Suppressor macrophage (primary cell): ENCODE results near the gene PSG4.
"Not testable (repeated sequence)": the region's sequence is repeated elsewhere in the genome, so short reads cannot be mapped to it uniquely, and the experiment has no call there.

ENCODE experiments used
- DNase-seq, 4 experiments: peaks; one replicate each; pipeline ENCODE4 v3.0.0-alpha.2; 2020 to 2022
- total RNA-seq, 17 experiments: gene quantifications; one replicate each; lab custom pipeline; 2026; ENCODE audit warnings: mixed read lengths in 6 of 17, inconsistent platforms in 3 of 17; lab: John Stamatoyannopoulos, UW

The PSG4 gene
- 0 to 3.2 (median 0) reads per million in 17 experiments for total RNA-seq

GRCh38 chr19:43205471-43206105, at the start of gene PSG4:
Gene PSG4, minus strand, starts transcription at chr19:43205638. Its CDS starts 102 bp downstream, at chr19:43205536.
- DNase-seq, result peak in 1 of 4 experiments; percentile 65

- DNase-seq, result not testable (repeated sequence)
These were observed 46.0 kb upstream of the PSG4 start for GRCh38 chr19:43251428-43251827.

GRCh38 chr19:43250296-43250695, 44.9 kb upstream of the PSG4 start:
- DNase-seq, result not testable (repeated sequence)

GRCh38 chr19:43248635-43249002, 43.2 kb upstream of the PSG4 start:
- DNase-seq, result not testable (repeated sequence)

GRCh38 chr19:43247243-43247880, 41.9 kb upstream of the PSG4 start:
- not testable (repeated sequence) for DNase-seq

GRCh38 chr19:43245848-43246247, 40.4 kb upstream of the PSG4 start:
- not testable (repeated sequence) for DNase-seq

- not testable (repeated sequence) for DNase-seq
These were observed 36.8 kb upstream of the PSG4 start for GRCh38 chr19:43242211-43242610.

- DNase-seq, result not testable (repeated sequence)
These were observed 32.8 kb upstream of the PSG4 start for GRCh38 chr19:43238213-43238612.

GRCh38 chr19:43235686-43236085, 30.2 kb upstream of the PSG4 start:
- DNase-seq, result not testable (repeated sequence)

- no peak for DNase-seq
These were observed 23.9 kb upstream of the PSG4 start for GRCh38 chr19:43229315-43229714.

GRCh38 chr19:43228730-43229129, 23.3 kb upstream of the PSG4 start:
- not testable (repeated sequence) for DNase-seq

- DNase-seq, result not testable (repeated sequence)
These were observed 21.5 kb upstream of the PSG4 start for GRCh38 chr19:43226986-43227385.

- no peak for DNase-seq
These were observed 19.4 kb upstream of the PSG4 start for GRCh38 chr19:43224855-43225253.

GRCh38 chr19:43224201-43224854, 18.9 kb upstream of the PSG4 start:
- DNase-seq, result not testable (repeated sequence)

- not testable (repeated sequence) for DNase-seq
These were observed 16.5 kb upstream of the PSG4 start for GRCh38 chr19:43221891-43222290.

GRCh38 chr19:43219136-43219535, 13.7 kb upstream of the PSG4 start:
- not testable (repeated sequence) for DNase-seq

GRCh38 chr19:43215881-43216280, 10.4 kb upstream of the PSG4 start:
- not testable (repeated sequence) for DNase-seq

- no peak for DNase-seq
These were observed 2.6 kb upstream of the PSG4 start for GRCh38 chr19:43207991-43208390.

- DNase-seq, result peak in 1 of 4 experiments; percentile 16
These were observed 1.7 kb upstream of the PSG4 start for GRCh38 chr19:43207174-43207573.

- DNase-seq, result not testable (repeated sequence)
These were observed 1.8 kb downstream of the PSG4 start for GRCh38 chr19:43203611-43204010.

- not testable (repeated sequence) for DNase-seq
These were observed 3.5 kb downstream of the PSG4 start for GRCh38 chr19:43201891-43202290.

- not testable (repeated sequence) for DNase-seq
These were observed 4.1 kb downstream of the PSG4 start for GRCh38 chr19:43201337-43201801.

- not testable (repeated sequence) for DNase-seq
These were observed 6.6 kb downstream of the PSG4 start for GRCh38 chr19:43198686-43199419.
